GM23338 (cell line): Measurements from ENCODE around the gene RNF214. TPM values are rescaled to one million over a fixed set of nuclear protein-coding genes. Genes with fewer than 3 reads are reported as not detected.

Experiments used
- ATAC-seq: fragments of 200-7000 bp; cut with Tn5 transposase; 3 replicates; pipeline ENCODE4 v1.9.1; 2020
- DNase-seq: peaks from one replicate; pipeline ENCODE4 v3.0.0-alpha.2; 2015; ENCODE audit warnings: low spot score
- H2AFZ ChIP-seq: fragments of 200-600 bp; sonication (generic); 2 replicates; pipeline ENCODE4 v1.8.0; 2016; ENCODE audit warnings: antibody characterized with exemption, mild to moderate bottlenecking, moderate library complexity
- H3F3A ChIP-seq: fragments of 200-600 bp; sonication (generic); replicated peaks from 2 replicates; pipeline ENCODE4 v1.8.0; 2017; ENCODE audit warnings: antibody characterized with exemption, mixed run types, low read depth
- H3K27ac ChIP-seq: fragments of 200-600 bp; sonication (generic); 2 replicates; pipeline ENCODE4 v1.6.1; 2016; ENCODE audit warnings: low read depth
- H3K27me3 ChIP-seq: fragments of 200-600 bp; sonication (generic); 2 replicates; pipeline ENCODE4 v1.8.0; 2016; ENCODE audit warnings: mild to moderate bottlenecking, mixed run types, moderate library complexity; ENCODE audit not compliant: insufficient read depth
- H3K36me3 ChIP-seq: fragments of 200-600 bp; sonication (generic); 2 replicates; pipeline ENCODE4 v1.8.0; 2016; ENCODE audit warnings: mild to moderate bottlenecking; ENCODE audit not compliant: insufficient read depth
- H3K4me1 ChIP-seq: fragments of 200-600 bp; sonication (generic); 2 replicates; pipeline ENCODE4 v1.8.0; 2016; ENCODE audit warnings: mild to moderate bottlenecking, moderate library complexity; ENCODE audit not compliant: insufficient read depth
- H3K4me2 ChIP-seq: fragments of 200-600 bp; sonication (generic); 2 replicates; pipeline ENCODE4 v1.7.1; 2017; ENCODE audit warnings: mixed run types
- H3K4me3 ChIP-seq: fragments of 200-600 bp; sonication (generic); 2 replicates; pipeline ENCODE4 v1.6.1; 2016; ENCODE audit warnings: mixed run types
- H3K79me2 ChIP-seq: fragments of 200-600 bp; sonication (generic); replicated peaks from 2 replicates; pipeline ENCODE4 v1.8.0; 2017; ENCODE audit warnings: mild to moderate bottlenecking; ENCODE audit not compliant: insufficient read depth
- H3K9me2 ChIP-seq: fragments of 200-600 bp; sonication (generic); 2 replicates; pipeline ENCODE4 v1.8.0; 2017; ENCODE audit not compliant: insufficient read depth
- H4K20me1 ChIP-seq: fragments of 200-600 bp; sonication (generic); replicated peaks from 2 replicates; pipeline ENCODE4 v1.8.0; 2017; ENCODE audit warnings: mild to moderate bottlenecking; ENCODE audit not compliant: insufficient read depth
- H3K27ac Mint-ChIP-seq: 2 replicates; pipeline ENCODE4 v1.8.0; 2020; ENCODE audit warnings: inconsistent platforms, mild to moderate bottlenecking, moderate library complexity, mixed read lengths
- H3K27me3 Mint-ChIP-seq: 3 replicates; pipeline ENCODE4 v1.8.0; 2022; ENCODE audit warnings: low read depth, mild to moderate bottlenecking, moderate library complexity, mixed read lengths, inconsistent platforms; ENCODE audit not compliant: insufficient read depth, poor library complexity
- H3K36me3 Mint-ChIP-seq: 3 replicates; pipeline ENCODE4 v1.8.0; 2021; ENCODE audit warnings: low read depth, mild to moderate bottlenecking, inconsistent platforms, moderate library complexity, mixed read lengths
- H3K4me1 Mint-ChIP-seq: 3 replicates; pipeline ENCODE4 v1.8.0; 2020; ENCODE audit warnings: mild to moderate bottlenecking, inconsistent platforms, mixed read lengths
- H3K4me3 Mint-ChIP-seq: 3 replicates; pipeline ENCODE4 v1.8.0; 2021; ENCODE audit warnings: moderate library complexity, mild to moderate bottlenecking, inconsistent platforms, mixed read lengths
- H3K9me3 Mint-ChIP-seq: 3 replicates; pipeline ENCODE4 v1.8.0; 2020; ENCODE audit warnings: moderate library complexity, mild to moderate bottlenecking, inconsistent platforms, mixed read lengths
- CREB1 ChIP-seq: fragments of 250-450 bp; sonication (Bioruptor Pico); IDR thresholded peaks from 2 replicates; pipeline ENCODE4 v1.5.0; 2020; ENCODE audit warnings: low read depth, mild to moderate bottlenecking, moderate library complexity
- CTCF ChIP-seq, 2 experiments: fragments of 200-600 bp in 1 of 2; sonication (generic) in 1 of 2; conservative IDR thresholded peaks; 2 replicates each; pipeline versions ENCODE4 v1.5.1 to v1.6.1; 2016 to 2017; ENCODE audit warnings: antibody characterized with exemption in 2 of 2, low read depth in 2 of 2, mild to moderate bottlenecking in 2 of 2, moderate library complexity in 1 of 2
- EZH2 ChIP-seq: fragments of 200-600 bp; sonication (generic); IDR thresholded peaks from one replicate; pipeline ENCODE4 v1.8.0; 2017; ENCODE audit warnings: antibody characterized with exemption, mild to moderate bottlenecking, low read depth; ENCODE audit not compliant: unreplicated experiment
- EZH2phosphoT487 ChIP-seq: fragments of 200-600 bp; sonication (generic); IDR thresholded peaks from one replicate; pipeline ENCODE4 v1.8.1; 2018; ENCODE audit warnings: antibody characterized with exemption; ENCODE audit not compliant: unreplicated experiment
- JUNB ChIP-seq: IDR thresholded peaks from one replicate; pipeline ENCODE4 v1.6.1; 2016; ENCODE audit warnings: antibody characterized with exemption; ENCODE audit not compliant: unreplicated experiment
- NANOG ChIP-seq: IDR thresholded peaks from 2 replicates; pipeline ENCODE4 v1.6.1; 2016; ENCODE audit warnings: antibody characterized with exemption, borderline replicate concordance
- POLR2AphosphoS5 ChIP-seq: IDR thresholded peaks from 2 replicates; pipeline ENCODE4 v1.6.1; 2016; ENCODE audit warnings: antibody characterized with exemption, low read depth
- STAT1 ChIP-seq: IDR thresholded peaks from one replicate; pipeline ENCODE4 v1.6.1; 2016; ENCODE audit warnings: antibody characterized with exemption; ENCODE audit not compliant: unreplicated experiment
- ZNF114 ChIP-seq: fragments of 250-450 bp; sonication (Bioruptor Pico); IDR thresholded peaks from 2 replicates; pipeline ENCODE4 v1.5.0; 2020; ENCODE audit warnings: mild to moderate bottlenecking, moderate library complexity
- ZNF331 ChIP-seq: fragments of 250-450 bp; sonication (Bioruptor Pico); IDR thresholded peaks from 2 replicates; pipeline ENCODE4 v1.5.0; 2020; ENCODE audit warnings: low read depth, mild to moderate bottlenecking, moderate library complexity
- polyA plus RNA-seq: library from polyadenylated mRNA; unstranded; fragments of >200 nt; fragmentation: Nextera tagmentation; extraction: Ambion mirVana; gene quantifications from 2 replicates; pipeline ENCODE4 v1.2.1, GENCODE V29; 2016
- total RNA-seq: library from RNA; depleted of rRNA; stranded (reverse); fragments of >200 nt; shearing (Covaris generic); gene quantifications from 2 replicates; pipeline ENCODE4 v1.2.3, GENCODE V29; 2014
- TF ChIP-seq, protein P1 (sequence below): IDR thresholded peaks from 2 replicates; pipeline ENCODE4 v1.6.1; 2016; ENCODE audit warnings: antibody characterized with exemption
- TF ChIP-seq, protein P2 (sequence below): IDR thresholded peaks from one replicate; pipeline ENCODE4 v1.6.1; 2018; ENCODE audit warnings: antibody characterized with exemption; ENCODE audit not compliant: unreplicated experiment

The RNF214 gene
- total and polyA plus RNA-seq, 2 experiments from 2014 or later = 19.4 to 28.4 TPM

DNA sequence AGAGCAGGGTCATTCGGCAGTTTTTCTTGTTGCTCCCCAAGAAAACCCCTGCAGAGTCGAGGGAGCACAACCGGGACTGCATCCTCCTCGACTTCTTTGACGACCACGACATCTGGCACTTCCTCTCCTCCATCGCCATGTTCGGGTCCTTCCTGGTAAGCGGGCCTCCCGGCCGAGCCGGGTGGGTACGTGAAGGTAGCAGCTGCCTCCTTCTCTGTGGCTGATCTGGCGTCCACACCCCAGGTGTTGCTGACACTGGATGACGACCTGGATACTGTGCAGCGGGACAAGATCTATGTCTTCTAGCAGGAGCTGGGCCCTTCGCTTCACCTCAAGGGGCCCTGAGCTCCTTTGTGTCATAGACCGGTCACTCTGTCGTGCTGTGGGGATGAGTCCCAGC, 36.7 kb upstream of the RNF214 start (continued):
- TF ChIP-seq CTCF (conservative IDR thresholded peaks at IDR 0.05; ENCODE audit: low read depth in 2 of 2) (no peak), EZH2 (no peak), CREB1 (CRISPR knock-in tag) (no peak), ZNF331 (CRISPR knock-in tag) (no peak), EZH2phosphoT487 (no peak), POLR2AphosphoS5 (no peak), STAT1 (no peak), JUNB (no peak)
- TF ChIP-seq, protein P1, sequence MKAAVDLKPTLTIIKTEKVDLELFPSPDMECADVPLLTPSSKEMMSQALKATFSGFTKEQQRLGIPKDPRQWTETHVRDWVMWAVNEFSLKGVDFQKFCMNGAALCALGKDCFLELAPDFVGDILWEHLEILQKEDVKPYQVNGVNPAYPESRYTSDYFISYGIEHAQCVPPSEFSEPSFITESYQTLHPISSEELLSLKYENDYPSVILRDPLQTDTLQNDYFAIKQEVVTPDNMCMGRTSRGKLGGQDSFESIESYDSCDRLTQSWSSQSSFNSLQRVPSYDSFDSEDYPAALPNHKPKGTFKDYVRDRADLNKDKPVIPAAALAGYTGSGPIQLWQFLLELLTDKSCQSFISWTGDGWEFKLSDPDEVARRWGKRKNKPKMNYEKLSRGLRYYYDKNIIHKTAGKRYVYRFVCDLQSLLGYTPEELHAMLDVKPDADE = no peak
- TF ChIP-seq, protein P2, sequence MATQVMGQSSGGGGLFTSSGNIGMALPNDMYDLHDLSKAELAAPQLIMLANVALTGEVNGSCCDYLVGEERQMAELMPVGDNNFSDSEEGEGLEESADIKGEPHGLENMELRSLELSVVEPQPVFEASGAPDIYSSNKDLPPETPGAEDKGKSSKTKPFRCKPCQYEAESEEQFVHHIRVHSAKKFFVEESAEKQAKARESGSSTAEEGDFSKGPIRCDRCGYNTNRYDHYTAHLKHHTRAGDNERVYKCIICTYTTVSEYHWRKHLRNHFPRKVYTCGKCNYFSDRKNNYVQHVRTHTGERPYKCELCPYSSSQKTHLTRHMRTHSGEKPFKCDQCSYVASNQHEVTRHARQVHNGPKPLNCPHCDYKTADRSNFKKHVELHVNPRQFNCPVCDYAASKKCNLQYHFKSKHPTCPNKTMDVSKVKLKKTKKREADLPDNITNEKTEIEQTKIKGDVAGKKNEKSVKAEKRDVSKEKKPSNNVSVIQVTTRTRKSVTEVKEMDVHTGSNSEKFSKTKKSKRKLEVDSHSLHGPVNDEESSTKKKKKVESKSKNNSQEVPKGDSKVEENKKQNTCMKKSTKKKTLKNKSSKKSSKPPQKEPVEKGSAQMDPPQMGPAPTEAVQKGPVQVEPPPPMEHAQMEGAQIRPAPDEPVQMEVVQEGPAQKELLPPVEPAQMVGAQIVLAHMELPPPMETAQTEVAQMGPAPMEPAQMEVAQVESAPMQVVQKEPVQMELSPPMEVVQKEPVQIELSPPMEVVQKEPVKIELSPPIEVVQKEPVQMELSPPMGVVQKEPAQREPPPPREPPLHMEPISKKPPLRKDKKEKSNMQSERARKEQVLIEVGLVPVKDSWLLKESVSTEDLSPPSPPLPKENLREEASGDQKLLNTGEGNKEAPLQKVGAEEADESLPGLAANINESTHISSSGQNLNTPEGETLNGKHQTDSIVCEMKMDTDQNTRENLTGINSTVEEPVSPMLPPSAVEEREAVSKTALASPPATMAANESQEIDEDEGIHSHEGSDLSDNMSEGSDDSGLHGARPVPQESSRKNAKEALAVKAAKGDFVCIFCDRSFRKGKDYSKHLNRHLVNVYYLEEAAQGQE = no peak

GRCh38 chr11:117197006-117197405, 35.5 kb upstream of the RNF214 start:
- peaks cover 36% of the 10 kb centered on the region for H3K4me1 Mint-ChIP-seq
- Histone ChIP-seq H3K9me2 (no peaks in the 10 kb centered on the region), H3F3A (peaks cover 11% of the 10 kb centered on the region), H3K36me3 (no peaks in the 10 kb centered on the region), H3K4me2 (no peak overlapping the region), H3K27ac (no peak overlapping the region), H4K20me1 (no peaks in the 10 kb centered on the region), H2AFZ (no peak overlapping the region), H3K27me3 (no peaks in the 10 kb centered on the region), H3K79me2 (peaks cover 23% of the 10 kb centered on the region), H3K4me1 (peaks cover 31% of the 10 kb centered on the region), H3K4me3 (no peak overlapping the region)
- DNase-seq (no peak), ATAC-seq (no peak)
- peaks cover 6% of the 10 kb centered on the region; the same call in 2 of the 3 replicates for H3K36me3 Mint-ChIP-seq
- TF ChIP-seq NANOG = no peak
- no peak for TF ChIP-seq JUNB
- TF ChIP-seq CREB1 (CRISPR knock-in tag) = no peak
- TF ChIP-seq, protein P1 = no peak
- no peak for TF ChIP-seq EZH2phosphoT487
- TF ChIP-seq ZNF114 (CRISPR knock-in tag) = no peak
- no peak for TF ChIP-seq CTCF (conservative IDR thresholded peaks at IDR 0.05; ENCODE audit: low read depth in 2 of 2)
- TF ChIP-seq ZNF331 (CRISPR knock-in tag) = no peak
- TF ChIP-seq STAT1 = no peak
- no peak for TF ChIP-seq POLR2AphosphoS5
- H3K27me3 Mint-ChIP-seq = peaks cover 29% of the 10 kb centered on the region
- no peak overlapping the region for H3K27ac Mint-ChIP-seq
- no peaks in the 10 kb centered on the region; the same call in 2 of the 3 replicates for H3K9me3 Mint-ChIP-seq
- H3K4me3 Mint-ChIP-seq = no peak overlapping the region
